ENCODE data around the gene CDCP1. TPM values are rescaled to one million over a fixed set of nuclear protein-coding genes. Genes with fewer than 3 reads are reported as not detected.
A peak's percentile ranks its signal among the peaks of the same experiment; 100 is the strongest.

Gene CDCP1
- total RNA-seq, 1 donor from 2014 or later = 28.7 TPM

DNA sequence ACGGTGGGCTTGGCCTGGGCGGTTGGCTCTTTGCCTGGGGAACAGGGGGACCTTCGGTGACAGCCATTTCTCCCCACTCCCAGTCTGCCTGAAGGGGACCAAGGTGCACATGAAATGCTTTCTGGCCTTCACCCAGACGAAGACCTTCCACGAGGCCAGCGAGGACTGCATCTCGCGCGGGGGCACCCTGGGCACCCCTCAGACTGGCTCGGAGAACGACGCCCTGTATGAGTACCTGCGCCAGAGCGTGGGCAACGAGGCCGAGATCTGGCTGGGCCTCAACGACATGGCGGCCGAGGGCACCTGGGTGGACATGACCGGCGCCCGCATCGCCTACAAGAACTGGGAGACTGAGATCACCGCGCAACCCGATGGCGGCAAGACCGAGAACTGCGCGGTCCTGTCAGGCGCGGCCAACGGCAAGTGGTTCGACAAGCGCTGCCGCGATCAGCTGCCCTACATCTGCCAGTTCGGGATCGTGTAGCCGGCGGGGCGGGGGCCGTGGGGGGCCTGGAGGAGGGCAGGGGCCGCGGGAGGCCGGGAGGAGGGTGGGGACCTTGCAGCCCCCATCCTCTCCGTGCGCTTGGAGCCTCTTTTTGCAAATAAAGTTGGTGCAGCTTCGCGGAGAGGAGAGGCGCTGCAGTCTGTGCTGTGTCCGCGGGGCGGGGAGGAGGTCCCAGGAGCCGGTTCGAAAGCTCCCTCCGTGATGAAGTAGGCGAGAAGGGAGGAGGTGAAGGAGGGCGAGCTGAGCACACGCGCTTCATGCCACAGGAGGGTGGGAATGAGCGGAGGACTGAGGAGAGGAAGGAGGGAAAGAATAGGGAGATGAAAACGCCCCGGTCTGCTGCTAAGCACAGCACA lies 110.5 kb downstream of the CDCP1 start:
- ATAC-seq (peak; percentile 6 to 35), DNase-seq (peak; percentile 54)
- Histone ChIP-seq H3K27ac (peak overlapping the region; percentile 76), H3K4me1 (peaks cover 50% of the 10 kb centered on the region), H3K36me3 (peaks cover 12% of the 10 kb centered on the region), H3K9me3 (no peaks in the 10 kb centered on the region), H3K4me3 (peak overlapping the region; percentile 42), H3K27me3 (ENCODE audit: low read depth) (no peaks in the 10 kb centered on the region)
- TF ChIP-seq, protein P1, sequence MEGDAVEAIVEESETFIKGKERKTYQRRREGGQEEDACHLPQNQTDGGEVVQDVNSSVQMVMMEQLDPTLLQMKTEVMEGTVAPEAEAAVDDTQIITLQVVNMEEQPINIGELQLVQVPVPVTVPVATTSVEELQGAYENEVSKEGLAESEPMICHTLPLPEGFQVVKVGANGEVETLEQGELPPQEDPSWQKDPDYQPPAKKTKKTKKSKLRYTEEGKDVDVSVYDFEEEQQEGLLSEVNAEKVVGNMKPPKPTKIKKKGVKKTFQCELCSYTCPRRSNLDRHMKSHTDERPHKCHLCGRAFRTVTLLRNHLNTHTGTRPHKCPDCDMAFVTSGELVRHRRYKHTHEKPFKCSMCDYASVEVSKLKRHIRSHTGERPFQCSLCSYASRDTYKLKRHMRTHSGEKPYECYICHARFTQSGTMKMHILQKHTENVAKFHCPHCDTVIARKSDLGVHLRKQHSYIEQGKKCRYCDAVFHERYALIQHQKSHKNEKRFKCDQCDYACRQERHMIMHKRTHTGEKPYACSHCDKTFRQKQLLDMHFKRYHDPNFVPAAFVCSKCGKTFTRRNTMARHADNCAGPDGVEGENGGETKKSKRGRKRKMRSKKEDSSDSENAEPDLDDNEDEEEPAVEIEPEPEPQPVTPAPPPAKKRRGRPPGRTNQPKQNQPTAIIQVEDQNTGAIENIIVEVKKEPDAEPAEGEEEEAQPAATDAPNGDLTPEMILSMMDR (IDR thresholded peaks at IDR 0.05) = no peak
- intact Hi-C loops (cut with DNase I) = no loop called here

DNA sequence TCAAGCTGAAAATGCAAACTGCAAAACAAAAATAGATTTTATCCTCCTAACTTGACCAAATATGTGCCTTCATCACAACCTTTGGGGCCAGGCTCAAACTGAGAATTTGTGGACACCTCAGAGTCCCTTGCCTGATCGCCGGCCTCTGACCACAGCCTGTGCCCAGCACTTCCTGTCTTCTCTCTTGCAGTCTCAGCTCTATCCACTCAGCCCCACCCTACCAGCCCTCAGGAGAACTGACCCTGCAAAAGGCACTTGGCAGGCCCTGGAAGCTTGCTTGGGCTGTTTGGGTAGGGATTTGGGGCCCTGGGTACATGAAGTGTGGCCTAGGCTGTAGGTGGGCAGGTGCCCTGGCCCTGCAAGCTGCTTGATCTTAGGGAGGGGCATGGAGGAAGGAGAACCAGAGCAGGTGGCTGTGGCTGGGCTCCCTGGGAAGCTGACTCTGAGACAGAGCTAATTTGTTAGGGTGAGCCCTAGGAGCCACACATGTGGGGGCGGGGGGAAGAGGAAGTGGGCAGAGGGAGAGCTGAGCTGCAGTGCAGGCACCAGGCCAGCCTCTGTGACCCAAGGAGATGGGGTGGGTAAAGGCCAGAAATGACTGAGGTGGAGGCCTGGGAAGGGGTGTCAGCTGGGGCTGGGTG lies 111.4 kb downstream of the CDCP1 start:
- TF ChIP-seq, protein P1 (IDR thresholded peaks at IDR 0.05) = no peak
- peaks cover 12% of the 10 kb centered on the region for H3K36me3 ChIP-seq
- peaks cover 56% of the 10 kb centered on the region for H3K4me1 ChIP-seq
- H3K9me3 ChIP-seq = no peaks in the 10 kb centered on the region
- H3K27me3 ChIP-seq (ENCODE audit: low read depth) = no peaks in the 10 kb centered on the region
- peak; percentile 61 to 79 for ATAC-seq
- H3K4me3 ChIP-seq = peak overlapping the region; percentile 42
- peak overlapping the region; percentile 76 for H3K27ac ChIP-seq
- intact Hi-C loops (cut with DNase I) = no loop called here
- DNase-seq = peak; percentile 88

DNA sequence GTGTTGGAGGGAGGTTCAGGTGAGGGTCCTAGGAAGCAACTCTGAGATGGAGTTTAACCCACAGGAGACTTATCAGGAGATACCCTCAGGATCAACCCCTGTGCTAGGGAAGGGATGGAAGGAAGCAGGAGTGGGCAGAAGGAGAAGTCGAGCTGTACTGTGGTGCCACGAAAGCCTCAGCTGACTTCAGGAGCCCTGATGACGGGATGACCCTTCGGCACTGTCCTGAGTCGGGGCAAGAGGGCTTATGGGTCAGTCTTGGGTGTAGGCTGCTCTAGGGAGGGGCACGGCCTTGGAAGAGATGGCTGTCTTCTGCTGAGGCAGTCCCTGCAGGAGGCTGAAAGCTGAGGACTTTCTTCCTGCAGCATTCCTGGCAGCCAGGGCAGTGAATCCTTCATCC lies 112.4 kb downstream of the CDCP1 start:
- Histone ChIP-seq H3K36me3 (peaks cover 12% of the 10 kb centered on the region), H3K4me3 (no peak overlapping the region), H3K27me3 (ENCODE audit: low read depth) (no peaks in the 10 kb centered on the region), H3K9me3 (no peaks in the 10 kb centered on the region), H3K4me1 (peaks cover 58% of the 10 kb centered on the region), H3K27ac (peak overlapping the region; percentile 76)
- intact Hi-C loops (cut with DNase I) = no loop called here
- TF ChIP-seq, protein P1 (IDR thresholded peaks at IDR 0.05) = no peak
- ATAC-seq = peak in 1 of 2 donors; percentile 8
- no peak for DNase-seq

Other genes with a start within 250 kb of the CDCP1 start
- gene ZDHHC3, start 170.2 kb downstream of the CDCP1 start, total RNA-seq = 110 TPM
- 32.9 TPM for gene EXOSC7, start 170.1 kb downstream of the CDCP1 start, total RNA-seq
- 217 TPM for gene CLEC3B, start 120.1 kb downstream of the CDCP1 start, total RNA-seq
- 0.80 TPM for gene TMEM158, start 79.9 kb upstream of the CDCP1 start, total RNA-seq
- 18.8 TPM for gene LARS2, start 242.2 kb upstream of the CDCP1 start, total RNA-seq